Hepatocyte (in vitro differentiated cells): ENCODE measurements around the gene CYTH1. TPM values are rescaled to one million over a fixed set of nuclear protein-coding genes. Genes with fewer than 3 reads are reported as not detected.

ENCODE experiments used
- DNase-seq: peaks from one replicate; pipeline ENCODE4 v3.0.0-alpha.2; 2016; ENCODE audit warnings: low spot score
- H2AFZ ChIP-seq: fragments of 200-600 bp; sonication (generic); 2 replicates; pipeline ENCODE4 v1.6.0; 2016; ENCODE audit warnings: antibody characterized with exemption, mild to moderate bottlenecking
- H3K27ac ChIP-seq: fragments of 200-600 bp; sonication (generic); 2 replicates; pipeline ENCODE4 v1.5.1; 2016; ENCODE audit warnings: mild to moderate bottlenecking
- H3K27me3 ChIP-seq: fragments of 200-600 bp; sonication (generic); 2 replicates; pipeline ENCODE4 v1.6.1; 2016
- H3K36me3 ChIP-seq: fragments of 200-600 bp; sonication (generic); replicated peaks from 2 replicates; pipeline ENCODE4 v1.5.1; 2016; ENCODE audit warnings: low read depth; ENCODE audit not compliant: insufficient read depth
- H3K4me1 ChIP-seq: fragments of 200-600 bp; sonication (generic); 2 replicates; pipeline ENCODE4 v1.5.1; 2016; ENCODE audit warnings: mild to moderate bottlenecking, moderate library complexity; ENCODE audit not compliant: insufficient read depth
- H3K4me2 ChIP-seq: fragments of 200-600 bp; sonication (generic); 2 replicates; pipeline ENCODE4 v1.6.0; 2016
- H3K4me3 ChIP-seq: fragments of 200-600 bp; sonication (generic); 2 replicates; pipeline ENCODE4 v1.5.1; 2016; ENCODE audit warnings: mild to moderate bottlenecking
- H3K79me2 ChIP-seq: fragments of 200-600 bp; sonication (generic); 2 replicates; pipeline ENCODE4 v1.6.0; 2017; ENCODE audit warnings: mild to moderate bottlenecking
- H3K9me2 ChIP-seq: fragments of 200-600 bp; sonication (generic); replicated peaks from 2 replicates; pipeline ENCODE4 v1.6.0; 2017; ENCODE audit warnings: mild to moderate bottlenecking; ENCODE audit not compliant: insufficient read depth
- H3K9me3 ChIP-seq: fragments of 200-600 bp; sonication (generic); 2 replicates; pipeline ENCODE4 v1.5.1; 2016; ENCODE audit warnings: low read depth, mild to moderate bottlenecking
- H4K20me1 ChIP-seq: fragments of 200-600 bp; sonication (generic); 2 replicates; pipeline ENCODE4 v1.6.0; 2016; ENCODE audit warnings: mild to moderate bottlenecking; ENCODE audit not compliant: insufficient read depth, poor library complexity, severe bottlenecking
- CTCF ChIP-seq: fragments of 200-600 bp; sonication (generic); IDR thresholded peaks from 2 replicates; pipeline ENCODE4 v1.5.1; 2016; ENCODE audit warnings: antibody characterized with exemption, mild to moderate bottlenecking; ENCODE audit not compliant: poor library complexity
- EZH2 ChIP-seq: fragments of 200-600 bp; sonication (generic); IDR thresholded peaks from 2 replicates; pipeline ENCODE4 v1.6.1; 2016; ENCODE audit warnings: antibody characterized with exemption, mild to moderate bottlenecking, borderline replicate concordance
- EZH2phosphoT487 ChIP-seq: fragments of 200-600 bp; sonication (generic); IDR thresholded peaks from one replicate; pipeline ENCODE4 v1.6.1; 2018; ENCODE audit warnings: antibody characterized with exemption, mild to moderate bottlenecking, low read depth, moderate library complexity; ENCODE audit not compliant: unreplicated experiment, severe bottlenecking
- WGBS: methylation state at CpG from one replicate; pipeline ENCODE4 v1.1.6; 2016; ENCODE audit warnings: low lambda C conversion rate; ENCODE audit errors: missing lambda C conversion rate; 5-methylcytosine and 5-hydroxymethylcytosine counted together
- polyA plus RNA-seq: library from polyadenylated mRNA; unstranded; fragments of >200 nt; fragmentation: Nextera tagmentation; extraction: Ambion mirVana; gene quantifications from 2 replicates; pipeline ENCODE4 v1.2.1, GENCODE V29; 2016
- total RNA-seq: library from RNA; depleted of rRNA; stranded (reverse); fragments of >200 nt; gene quantifications from 2 replicates; pipeline ENCODE4 v1.2.3, GENCODE V29; 2014

CYTH1 gene
- total and polyA plus RNA-seq, 2 experiments from 2014 or later = 38.5 to 44.4 TPM

- Histone ChIP-seq H3K4me1 (peaks cover 8% of the 10 kb centered on the region), H3K36me3 (no peaks in the 10 kb centered on the region), H3K9me3 (no peaks in the 10 kb centered on the region), H3K9me2 (no peaks in the 10 kb centered on the region), H3K4me3 (no peak overlapping the region), H2AFZ (no peak overlapping the region), H3K27me3 (no peaks in the 10 kb centered on the region), H4K20me1 (no peaks in the 10 kb centered on the region), H3K4me2 (no peak overlapping the region), H3K27ac (no peak overlapping the region), H3K79me2 (no peaks in the 10 kb centered on the region)
- no peak for DNase-seq
- TF ChIP-seq EZH2 = no peak
- TF ChIP-seq CTCF = no peak
- no peak for TF ChIP-seq EZH2phosphoT487
- 97% methylated on average over 25 of the region's 25 CpGs for WGBS
Observed at GRCh38 chr17:78677303-78678221, 104.5 kb downstream of the CYTH1 start.

GRCh38 chr17:78676412-78677302, 105.4 kb downstream of the CYTH1 start:
- Histone ChIP-seq H4K20me1 (no peaks in the 10 kb centered on the region), H3K36me3 (no peaks in the 10 kb centered on the region)
- DNase-seq = no peak

GRCh38 chr17:78675836-78676235, 106.2 kb downstream of the CYTH1 start:
- no peak for TF ChIP-seq EZH2phosphoT487
- TF ChIP-seq CTCF = no peak
- Histone ChIP-seq H4K20me1 (no peaks in the 10 kb centered on the region), H3K36me3 (no peaks in the 10 kb centered on the region), H3K79me2 (no peaks in the 10 kb centered on the region), H3K27ac (no peak overlapping the region), H3K9me2 (no peaks in the 10 kb centered on the region), H3K4me2 (no peak overlapping the region), H3K4me1 (no peaks in the 10 kb centered on the region), H3K27me3 (no peaks in the 10 kb centered on the region), H2AFZ (no peak overlapping the region), H3K4me3 (no peak overlapping the region), H3K9me3 (no peaks in the 10 kb centered on the region)
- DNase-seq = no peak
- WGBS = 94% methylated on average over 15 of the region's 15 CpGs

More at GRCh38 chr17:78676412-78677302, 105.4 kb downstream of the CYTH1 start:
- Histone ChIP-seq H3K4me1 (peaks cover 5% of the 10 kb centered on the region), H3K4me3 (no peak overlapping the region), H3K9me2 (no peaks in the 10 kb centered on the region), H3K27me3 (no peaks in the 10 kb centered on the region), H3K79me2 (no peaks in the 10 kb centered on the region), H2AFZ (no peak overlapping the region), H3K4me2 (no peak overlapping the region), H3K9me3 (no peaks in the 10 kb centered on the region), H3K27ac (no peak overlapping the region)
- 97% methylated on average over 26 of the region's 26 CpGs for WGBS
- TF ChIP-seq EZH2phosphoT487 (no peak), CTCF (no peak), EZH2 (no peak)
